Kidney epithelial cell (primary cell): Measurements from ENCODE around the gene RPL5. TPM values are rescaled to one million over a fixed set of nuclear protein-coding genes. Genes with fewer than 3 reads are reported as not detected.

Experiments
- DNase-seq: peaks from one replicate; pipeline ENCODE4 v3.0.0-alpha.2; 2010; ENCODE audit warnings: low read depth
- H3K27me3 ChIP-seq: 2 replicates; pipeline ENCODE4 v1.6.0; 2011; ENCODE audit warnings: low read length; ENCODE audit not compliant: control insufficient read depth, insufficient read depth
- H3K36me3 ChIP-seq: 2 replicates; pipeline ENCODE4 v1.5.1; 2011; ENCODE audit warnings: low read length; ENCODE audit not compliant: control insufficient read depth, insufficient read depth
- H3K4me3 ChIP-seq: 2 replicates; pipeline ENCODE4 v1.5.1; 2011; ENCODE audit warnings: low read depth, mild to moderate bottlenecking, control low read depth, low read length
- total RNA-seq: library from RNA; depleted of rRNA; stranded (reverse); fragments of >200 nt; gene quantifications from 2 replicates; pipeline ENCODE4 v1.2.3, GENCODE V29; 2015
- TF ChIP-seq, protein P1 (sequence below): IDR thresholded peaks from 2 replicates; pipeline ENCODE4 v1.5.1; 2011; ENCODE audit warnings: mild to moderate bottlenecking, moderate library complexity, low read length, control low read depth, inconsistent platforms; ENCODE audit not compliant: insufficient read depth, poor library complexity, severe bottlenecking

The RPL5 gene
- total RNA-seq, 1 donor from 2014 or later = 2,606 TPM

DNA sequence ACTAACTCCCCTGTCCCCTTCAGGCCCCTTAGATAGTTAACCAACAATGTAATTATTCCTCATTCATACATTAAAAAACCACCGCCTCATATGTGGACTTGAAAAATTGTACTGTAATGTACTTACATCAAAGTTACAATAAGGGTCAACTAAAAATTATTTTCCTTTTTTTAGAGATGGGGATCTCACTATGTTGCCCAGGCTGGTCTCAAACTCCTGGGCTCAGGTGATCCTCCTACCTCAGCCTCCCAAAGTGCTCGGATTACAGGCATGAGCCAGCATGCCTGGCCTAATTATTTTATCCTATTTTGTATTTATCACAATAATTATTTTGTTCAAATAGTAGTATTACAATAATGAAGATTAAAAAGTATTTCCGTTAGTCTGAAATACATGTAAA is 12.6 kb downstream of the RPL5 start:
- DNase-seq = no peak
- H3K36me3 ChIP-seq = peaks cover 2% of the 10 kb centered on the region
- H3K4me3 ChIP-seq = no peak overlapping the region
- TF ChIP-seq, protein P1, sequence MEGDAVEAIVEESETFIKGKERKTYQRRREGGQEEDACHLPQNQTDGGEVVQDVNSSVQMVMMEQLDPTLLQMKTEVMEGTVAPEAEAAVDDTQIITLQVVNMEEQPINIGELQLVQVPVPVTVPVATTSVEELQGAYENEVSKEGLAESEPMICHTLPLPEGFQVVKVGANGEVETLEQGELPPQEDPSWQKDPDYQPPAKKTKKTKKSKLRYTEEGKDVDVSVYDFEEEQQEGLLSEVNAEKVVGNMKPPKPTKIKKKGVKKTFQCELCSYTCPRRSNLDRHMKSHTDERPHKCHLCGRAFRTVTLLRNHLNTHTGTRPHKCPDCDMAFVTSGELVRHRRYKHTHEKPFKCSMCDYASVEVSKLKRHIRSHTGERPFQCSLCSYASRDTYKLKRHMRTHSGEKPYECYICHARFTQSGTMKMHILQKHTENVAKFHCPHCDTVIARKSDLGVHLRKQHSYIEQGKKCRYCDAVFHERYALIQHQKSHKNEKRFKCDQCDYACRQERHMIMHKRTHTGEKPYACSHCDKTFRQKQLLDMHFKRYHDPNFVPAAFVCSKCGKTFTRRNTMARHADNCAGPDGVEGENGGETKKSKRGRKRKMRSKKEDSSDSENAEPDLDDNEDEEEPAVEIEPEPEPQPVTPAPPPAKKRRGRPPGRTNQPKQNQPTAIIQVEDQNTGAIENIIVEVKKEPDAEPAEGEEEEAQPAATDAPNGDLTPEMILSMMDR = no peak
- no peaks in the 10 kb centered on the region for H3K27me3 ChIP-seq

DNA sequence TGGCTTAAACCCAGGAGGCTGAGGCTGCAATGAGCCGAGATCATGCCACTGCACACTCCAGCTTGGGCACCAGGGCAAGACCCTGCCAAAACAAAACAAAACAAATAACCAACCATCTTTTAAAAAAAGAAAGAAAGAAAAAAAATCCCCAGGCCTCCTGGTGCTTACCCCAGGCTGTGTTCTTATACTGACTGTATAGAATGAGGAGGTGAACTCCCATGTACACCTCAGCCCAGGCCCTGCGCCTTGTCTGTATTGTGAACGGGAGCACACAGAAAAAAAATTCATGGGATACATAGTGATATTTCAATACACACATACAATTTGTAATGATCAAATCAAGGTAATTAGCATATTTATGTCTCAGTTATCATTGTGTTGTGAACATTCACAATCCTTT is 14.1 kb downstream of the RPL5 start:
- no peak overlapping the region for H3K4me3 ChIP-seq
- TF ChIP-seq, protein P1 = no peak
- no peaks in the 10 kb centered on the region for H3K27me3 ChIP-seq
- H3K36me3 ChIP-seq = no peaks in the 10 kb centered on the region
- no peak for DNase-seq

DNA sequence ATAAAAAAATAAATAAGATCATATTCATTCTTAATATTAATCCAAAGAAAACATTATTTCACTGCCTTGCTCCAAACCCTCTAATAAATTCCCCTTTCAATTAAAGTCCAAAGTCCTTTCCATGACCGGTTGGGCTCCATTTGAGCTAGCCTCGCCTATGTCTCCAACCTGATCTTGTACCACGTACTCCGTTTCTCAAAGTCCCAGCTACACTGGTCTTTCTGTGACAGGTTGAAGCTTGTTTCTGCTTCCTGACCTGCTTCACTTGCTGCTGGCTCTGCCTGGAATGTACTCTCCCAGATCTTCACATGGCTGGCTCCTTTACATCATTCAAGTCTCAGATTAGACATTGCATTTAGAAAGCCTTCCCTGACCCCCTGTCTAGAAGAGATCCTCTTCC is 16.4 kb downstream of the RPL5 start:
- Histone ChIP-seq H3K4me3 (no peak overlapping the region), H3K27me3 (no peaks in the 10 kb centered on the region), H3K36me3 (no peaks in the 10 kb centered on the region)
- TF ChIP-seq, protein P1 = no peak
- no peak for DNase-seq

DNA sequence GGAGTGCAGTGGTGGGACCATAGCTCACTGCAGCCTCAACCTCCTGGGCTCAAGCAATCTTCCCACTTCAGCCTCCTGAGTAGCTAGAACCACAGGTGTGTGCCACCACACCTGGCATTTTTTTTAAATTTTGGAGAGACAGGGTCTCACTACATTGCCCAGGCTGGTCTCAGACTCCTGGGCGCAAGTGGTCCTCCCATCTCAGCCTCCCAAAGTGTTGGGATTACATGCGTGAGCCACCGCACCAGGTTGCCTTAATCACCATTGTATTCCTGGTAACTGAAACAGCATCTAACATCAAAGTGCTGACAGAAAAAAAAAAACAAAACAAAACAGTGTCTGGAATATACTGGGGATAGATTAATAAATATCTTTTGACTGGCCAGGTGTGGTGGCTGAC is 18.2 kb downstream of the RPL5 start:
- TF ChIP-seq, protein P1 = no peak

DNA sequence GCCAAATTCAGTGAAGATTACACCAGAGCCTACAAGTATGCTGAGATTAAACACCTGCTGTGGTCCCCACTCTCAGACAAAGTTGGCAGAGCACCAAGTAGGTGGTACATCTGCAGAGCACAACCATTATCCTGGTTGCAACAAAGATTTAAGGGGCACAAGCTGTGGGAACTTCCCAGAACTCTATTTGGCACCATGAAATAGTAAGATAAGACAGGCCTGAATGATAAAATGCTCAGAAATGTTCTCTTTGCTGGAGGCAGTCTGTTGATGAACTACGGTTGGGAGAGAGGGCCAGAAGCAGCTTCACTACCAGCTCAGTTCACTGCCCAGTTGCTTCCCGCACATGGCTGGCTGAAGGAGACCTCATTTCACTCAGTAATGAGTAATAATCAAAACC is 19.9 kb downstream of the RPL5 start:
- Histone ChIP-seq H3K36me3 (no peaks in the 10 kb centered on the region), H3K4me3 (no peak overlapping the region), H3K27me3 (no peaks in the 10 kb centered on the region)
- TF ChIP-seq, protein P1 = no peak
- no peak for DNase-seq

More for the DNA sequence above, 18.2 kb downstream of the RPL5 start:
- DNase-seq = no peak
- Histone ChIP-seq H3K36me3 (no peaks in the 10 kb centered on the region), H3K4me3 (no peak overlapping the region), H3K27me3 (no peaks in the 10 kb centered on the region)

DNA sequence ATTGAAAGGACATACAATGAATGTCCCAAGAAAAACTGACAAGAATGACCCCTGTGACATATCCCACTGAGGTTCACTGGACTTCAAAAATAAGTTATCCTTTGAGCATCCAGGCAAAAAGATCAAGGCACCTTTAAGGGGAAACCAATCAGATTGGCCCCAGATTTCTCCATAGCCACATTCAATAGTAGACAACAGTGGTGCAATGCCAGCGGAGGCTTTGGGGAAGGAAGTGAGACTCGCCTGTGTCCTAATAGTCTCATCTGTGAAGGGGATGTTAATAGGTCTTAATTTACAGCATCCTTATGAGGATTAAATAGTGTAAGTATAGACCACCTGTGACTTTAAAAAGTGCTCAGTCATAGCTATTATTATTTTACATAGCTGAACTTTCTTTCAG is 21.5 kb downstream of the RPL5 start:
- DNase-seq = no peak
- Histone ChIP-seq H3K4me3 (no peak overlapping the region), H3K27me3 (no peaks in the 10 kb centered on the region), H3K36me3 (no peaks in the 10 kb centered on the region)
- TF ChIP-seq, protein P1 = no peak
